ENCODE results near the gene SRRM4. TPM values are rescaled to one million over a fixed set of nuclear protein-coding genes. Genes with fewer than 3 reads are reported as not detected.

SRRM4 gene
- polyA plus RNA-seq, 2 donors, result under 0.01 TPM

GRCh38 chr12:118979763-118980406, 1.5 kb upstream of the SRRM4 start:
- Histone ChIP-seq H3K27ac (ENCODE audit: low read depth in 2 of 2, low read length in 1 of 2) (no peak overlapping the region), H3K9me3 (ENCODE audit: control insufficient read depth in 2 of 2, insufficient read depth in 1 of 2, low read depth in 1 of 2, low read length in 1 of 2) (no peaks in the 10 kb centered on the region), H3K36me3 (ENCODE audit: control insufficient read depth in 2 of 2, insufficient read depth in 2 of 2, low read length in 1 of 2) (no peaks in the 10 kb centered on the region), H3K27me3 (ENCODE audit: control insufficient read depth in 1 of 2, insufficient read depth in 2 of 2, low read length in 2 of 2) (peaks cover 7 to 12% of the 10 kb centered on the region in 2 donors), H3K4me1 (ENCODE audit: control insufficient read depth in 2 of 2, insufficient read depth in 2 of 2, low read length in 1 of 2) (peaks cover 0 to 2% of the 10 kb centered on the region in 2 donors), H3K4me3 (ENCODE audit: low read depth in 1 of 2, low read length in 2 of 2) (no peak overlapping the region)
- 4 to 5% methylated on average over 17 of the region's 17 CpGs for WGBS, 2 donors

GRCh38 chr12:118980407-118981014, 830 bp upstream of the SRRM4 start:
- Histone ChIP-seq H3K27me3 (ENCODE audit: control insufficient read depth in 1 of 2, insufficient read depth in 2 of 2, low read length in 2 of 2) (peaks cover 7 to 12% of the 10 kb centered on the region in 2 donors), H3K36me3 (ENCODE audit: control insufficient read depth in 2 of 2, insufficient read depth in 2 of 2, low read length in 1 of 2) (no peaks in the 10 kb centered on the region), H3K27ac (ENCODE audit: low read depth in 2 of 2, low read length in 1 of 2) (no peak overlapping the region), H3K9me3 (ENCODE audit: control insufficient read depth in 2 of 2, insufficient read depth in 1 of 2, low read depth in 1 of 2, low read length in 1 of 2) (no peaks in the 10 kb centered on the region), H3K4me3 (ENCODE audit: low read depth in 1 of 2, low read length in 2 of 2) (no peak overlapping the region), H3K4me1 (ENCODE audit: control insufficient read depth in 2 of 2, insufficient read depth in 2 of 2, low read length in 1 of 2) (peaks cover 0 to 2% of the 10 kb centered on the region in 2 donors)
- WGBS, 2 donors, result 3 to 5% methylated on average over 29 of the region's 29 CpGs

- Histone ChIP-seq H3K27ac (ENCODE audit: low read depth in 2 of 2, low read length in 1 of 2) (no peak overlapping the region), H3K9me3 (ENCODE audit: control insufficient read depth in 2 of 2, insufficient read depth in 1 of 2, low read depth in 1 of 2, low read length in 1 of 2) (no peaks in the 10 kb centered on the region), H3K36me3 (ENCODE audit: control insufficient read depth in 2 of 2, insufficient read depth in 2 of 2, low read length in 1 of 2) (no peaks in the 10 kb centered on the region), H3K4me3 (ENCODE audit: low read depth in 1 of 2, low read length in 2 of 2) (no peak overlapping the region), H3K27me3 (ENCODE audit: control insufficient read depth in 1 of 2, insufficient read depth in 2 of 2, low read length in 2 of 2) (peaks cover 7 to 12% of the 10 kb centered on the region in 2 donors), H3K4me1 (ENCODE audit: control insufficient read depth in 2 of 2, insufficient read depth in 2 of 2, low read length in 1 of 2) (peaks cover 0 to 2% of the 10 kb centered on the region in 2 donors)
- WGBS, 2 donors, result 13 to 14% methylated on average over 8 of the region's 8 CpGs
Measured at GRCh38 chr12:118982302-118982701, 961 bp downstream of the SRRM4 start.

GRCh38 chr12:118982984-118983761, 1.8 kb downstream of the SRRM4 start:
- Histone ChIP-seq H3K9me3 (ENCODE audit: control insufficient read depth in 2 of 2, insufficient read depth in 1 of 2, low read depth in 1 of 2, low read length in 1 of 2) (no peaks in the 10 kb centered on the region), H3K4me1 (ENCODE audit: control insufficient read depth in 2 of 2, insufficient read depth in 2 of 2, low read length in 1 of 2) (peaks cover 0 to 2% of the 10 kb centered on the region in 2 donors), H3K4me3 (ENCODE audit: low read depth in 1 of 2, low read length in 2 of 2) (no peak overlapping the region), H3K27me3 (ENCODE audit: control insufficient read depth in 1 of 2, insufficient read depth in 2 of 2, low read length in 2 of 2) (peaks cover 7 to 12% of the 10 kb centered on the region in 2 donors), H3K36me3 (ENCODE audit: control insufficient read depth in 2 of 2, insufficient read depth in 2 of 2, low read length in 1 of 2) (no peaks in the 10 kb centered on the region), H3K27ac (ENCODE audit: low read depth in 2 of 2, low read length in 1 of 2) (no peak overlapping the region)
- 48 to 51% methylated on average over 7 of the region's 7 CpGs for WGBS, 2 donors

- peaks cover 0 to 3% of the 10 kb centered on the region in 2 donors for H3K9me3 ChIP-seq (ENCODE audit: control insufficient read depth in 2 of 2, insufficient read depth in 1 of 2, low read depth in 1 of 2, low read length in 1 of 2)
- WGBS, 2 donors, result 50 to 51% methylated on average over 2 of the region's 2 CpGs
- peaks cover 7 to 12% of the 10 kb centered on the region in 2 donors for H3K27me3 ChIP-seq (ENCODE audit: control insufficient read depth in 1 of 2, insufficient read depth in 2 of 2, low read length in 2 of 2)
- H3K4me1 ChIP-seq (ENCODE audit: control insufficient read depth in 2 of 2, insufficient read depth in 2 of 2, low read length in 1 of 2), result peaks cover 0 to 2% of the 10 kb centered on the region in 2 donors
- no peak overlapping the region for H3K27ac ChIP-seq (ENCODE audit: low read depth in 2 of 2, low read length in 1 of 2)
- no peak overlapping the region for H3K4me3 ChIP-seq (ENCODE audit: low read depth in 1 of 2, low read length in 2 of 2)
- H3K36me3 ChIP-seq (ENCODE audit: control insufficient read depth in 2 of 2, insufficient read depth in 2 of 2, low read length in 1 of 2), result no peaks in the 10 kb centered on the region
Measured at GRCh38 chr12:118984161-118984943, 3.0 kb downstream of the SRRM4 start.

- 29 to 36% methylated on average over 8 of the region's 8 CpGs for WGBS, 2 donors
- peaks cover 4 to 9% of the 10 kb centered on the region in 2 donors for H3K27me3 ChIP-seq (ENCODE audit: control insufficient read depth in 1 of 2, insufficient read depth in 2 of 2, low read length in 2 of 2)
- no peak overlapping the region for H3K4me3 ChIP-seq (ENCODE audit: low read depth in 1 of 2, low read length in 2 of 2)
- no peaks in the 10 kb centered on the region for H3K36me3 ChIP-seq (ENCODE audit: control insufficient read depth in 2 of 2, insufficient read depth in 2 of 2, low read length in 1 of 2)
- peaks cover 0 to 2% of the 10 kb centered on the region in 2 donors for H3K4me1 ChIP-seq (ENCODE audit: control insufficient read depth in 2 of 2, insufficient read depth in 2 of 2, low read length in 1 of 2)
- no peak overlapping the region for H3K27ac ChIP-seq (ENCODE audit: low read depth in 2 of 2, low read length in 1 of 2)
- H3K9me3 ChIP-seq (ENCODE audit: control insufficient read depth in 2 of 2, insufficient read depth in 1 of 2, low read depth in 1 of 2, low read length in 1 of 2), result peaks cover 0 to 3% of the 10 kb centered on the region in 2 donors
Measured at GRCh38 chr12:118986050-118986449, 4.7 kb downstream of the SRRM4 start.

GRCh38 chr12:118999107-118999506, 17.8 kb downstream of the SRRM4 start:
- H3K27ac ChIP-seq (ENCODE audit: low read depth in 2 of 2, low read length in 1 of 2), result no peak overlapping the region
- WGBS, 2 donors, result 46 to 54% methylated on average over 5 of the region's 5 CpGs
- H3K4me1 ChIP-seq (ENCODE audit: control insufficient read depth in 2 of 2, insufficient read depth in 2 of 2, low read length in 1 of 2), result no peaks in the 10 kb centered on the region
- no peaks in the 10 kb centered on the region for H3K27me3 ChIP-seq (ENCODE audit: control insufficient read depth in 1 of 2, insufficient read depth in 2 of 2, low read length in 2 of 2)
- no peak overlapping the region for H3K4me3 ChIP-seq (ENCODE audit: low read depth in 1 of 2, low read length in 2 of 2)
- H3K36me3 ChIP-seq (ENCODE audit: control insufficient read depth in 2 of 2, insufficient read depth in 2 of 2, low read length in 1 of 2), result no peaks in the 10 kb centered on the region
- no peaks in the 10 kb centered on the region for H3K9me3 ChIP-seq (ENCODE audit: control insufficient read depth in 2 of 2, insufficient read depth in 1 of 2, low read depth in 1 of 2, low read length in 1 of 2)

- Histone ChIP-seq H3K27me3 (ENCODE audit: control insufficient read depth in 1 of 2, insufficient read depth in 2 of 2, low read length in 2 of 2) (no peaks in the 10 kb centered on the region), H3K27ac (ENCODE audit: low read depth in 2 of 2, low read length in 1 of 2) (no peak overlapping the region), H3K4me1 (ENCODE audit: control insufficient read depth in 2 of 2, insufficient read depth in 2 of 2, low read length in 1 of 2) (no peaks in the 10 kb centered on the region), H3K4me3 (ENCODE audit: low read depth in 1 of 2, low read length in 2 of 2) (no peak overlapping the region), H3K36me3 (ENCODE audit: control insufficient read depth in 2 of 2, insufficient read depth in 2 of 2, low read length in 1 of 2) (no peaks in the 10 kb centered on the region), H3K9me3 (ENCODE audit: control insufficient read depth in 2 of 2, insufficient read depth in 1 of 2, low read depth in 1 of 2, low read length in 1 of 2) (no peaks in the 10 kb centered on the region)
- 51 to 59% methylated on average over 5 of the region's 5 CpGs for WGBS, 2 donors
Measured at GRCh38 chr12:119005085-119005484, 23.7 kb downstream of the SRRM4 start.

- Histone ChIP-seq H3K4me3 (ENCODE audit: low read depth in 1 of 2, low read length in 2 of 2) (no peak overlapping the region), H3K9me3 (ENCODE audit: control insufficient read depth in 2 of 2, insufficient read depth in 1 of 2, low read depth in 1 of 2, low read length in 1 of 2) (no peaks in the 10 kb centered on the region)
Measured at GRCh38 chr12:119005913-119006312, 24.6 kb downstream of the SRRM4 start.

More at GRCh38 chr12:119005913-119006312, 24.6 kb downstream of the SRRM4 start:
- Histone ChIP-seq H3K36me3 (ENCODE audit: control insufficient read depth in 2 of 2, insufficient read depth in 2 of 2, low read length in 1 of 2) (no peaks in the 10 kb centered on the region), H3K27ac (ENCODE audit: low read depth in 2 of 2, low read length in 1 of 2) (no peak overlapping the region), H3K27me3 (ENCODE audit: control insufficient read depth in 1 of 2, insufficient read depth in 2 of 2, low read length in 2 of 2) (no peaks in the 10 kb centered on the region), H3K4me1 (ENCODE audit: control insufficient read depth in 2 of 2, insufficient read depth in 2 of 2, low read length in 1 of 2) (no peaks in the 10 kb centered on the region)
- WGBS, 2 donors, result 33 to 38% methylated on average over 4 of the region's 4 CpGs
